Astrocyte of the cerebellum (primary cell): Measurements from ENCODE around the gene CLCNKA.

Source experiments
- DNase-seq: peaks from one replicate; pipeline ENCODE4 v3.0.0-alpha.2; 2011; ENCODE audit warnings: low read depth
- H3K4me3 ChIP-seq: 2 replicates; pipeline ENCODE4 v1.5.1; 2011; ENCODE audit warnings: mild to moderate bottlenecking, low read depth, low read length, moderate library complexity
- CTCF ChIP-seq: IDR thresholded peaks from 2 replicates; pipeline ENCODE4 v1.5.1; 2012; ENCODE audit warnings: low read length, low read depth, moderate library complexity, mild to moderate bottlenecking; ENCODE audit errors: missing control alignments
- in situ Hi-C: cut with HindIII; loops from 2 replicates; pipeline ENCODE4 v1.10.0; 2017; ENCODE audit warnings: low sequenced_read_pairs

CLCNKA gene

GRCh38 chr1:16066245-16066644, 44.4 kb downstream of the CLCNKA start:
- no peak overlapping the region for H3K4me3 ChIP-seq
- no peak for DNase-seq
- no peak for TF ChIP-seq CTCF
- in situ Hi-C loops, result loop anchor here (5.0 kb wide), 1 partner anchor 61 kb away; no protein-coding TSS in a partner anchor

GRCh38 chr1:16067127-16067768, 45.4 kb downstream of the CLCNKA start:
- DNase-seq, result no peak
- TF ChIP-seq CTCF, result no peak
- in situ Hi-C loops, result loop anchor here (5.0 kb wide), 1 partner anchor 60 kb away; no protein-coding TSS in a partner anchor
- H3K4me3 ChIP-seq, result no peak overlapping the region

- in situ Hi-C loops, result loop anchor here (5.0 kb wide), 1 partner anchor 59 kb away; no protein-coding TSS in a partner anchor
- no peak for DNase-seq
- no peak overlapping the region for H3K4me3 ChIP-seq
- no peak for TF ChIP-seq CTCF
Measured at GRCh38 chr1:16067933-16068332, 46.1 kb downstream of the CLCNKA start.

- no peak overlapping the region for H3K4me3 ChIP-seq
- no peak for TF ChIP-seq CTCF
- DNase-seq, result no peak
- in situ Hi-C loops, result loop anchor here (5.0 kb wide), 1 partner anchor 59 kb away; no protein-coding TSS in a partner anchor
Measured at GRCh38 chr1:16068356-16069270, 46.8 kb downstream of the CLCNKA start.

- in situ Hi-C loops, result no loop called here
- DNase-seq, result no peak
- TF ChIP-seq CTCF, result no peak
- H3K4me3 ChIP-seq, result no peak overlapping the region
Measured at GRCh38 chr1:16070640-16071355, 49.0 kb downstream of the CLCNKA start.

- no peak for TF ChIP-seq CTCF
- no peak for DNase-seq
- no peak overlapping the region for H3K4me3 ChIP-seq
- in situ Hi-C loops, result no loop called here
Measured at GRCh38 chr1:16071614-16072013, 49.8 kb downstream of the CLCNKA start.
